Heart right ventricle (tissue), 16 donors: ENCODE measurements around the gene ITLN2. TPM values are rescaled to one million over a fixed set of nuclear protein-coding genes. Genes with fewer than 3 reads are reported as not detected.
"Not testable (repeated sequence)": the region's sequence is repeated elsewhere in the genome, so short reads cannot be mapped to it uniquely, and the experiment has no call there.

Experiments used
- ATAC-seq, 8 donors: fragments of 200-7000 bp; cut with Tn5 transposase; one replicate each; pipeline ENCODE4 v1.9.1; 2020; ENCODE audit warnings: mild to moderate bottlenecking in 8 of 8, moderate library complexity in 8 of 8, moderate number of reproducible peaks in 1 of 8
- DNase-seq, 2 donors: peaks; one replicate each; pipeline ENCODE4 v3.0.0-alpha.2; 2020
- H3K27ac ChIP-seq, 10 donors: fragments of 200-600 bp; sonication (generic) in 2 of 10; one replicate each; pipeline versions ENCODE4 v1.5.0 to v1.8.0; 2020 to 2022; ENCODE audit warnings: mild to moderate bottlenecking in 3 of 10
- H3K27me3 ChIP-seq, 7 donors: fragments of 200-600 bp; one replicate each; pipeline ENCODE4 v1.8.0; 2021 to 2022; ENCODE audit warnings: mild to moderate bottlenecking in 2 of 7
- H3K36me3 ChIP-seq, 9 donors: fragments of 200-600 bp; sonication (generic) in 1 of 9; one replicate each; pipeline versions ENCODE4 v1.5.0 to v1.8.0; 2020 to 2022; ENCODE audit warnings: mild to moderate bottlenecking in 2 of 9
- H3K4me1 ChIP-seq, 9 donors: fragments of 200-600 bp; sonication (generic) in 1 of 9; one replicate each; pipeline versions ENCODE4 v1.5.0 to v1.8.0; 2020 to 2022; ENCODE audit warnings: mild to moderate bottlenecking in 4 of 9
- H3K4me3 ChIP-seq, 10 donors: fragments of 200-600 bp; sonication (generic) in 2 of 10; one replicate each; pipeline versions ENCODE4 v1.5.0 to v1.8.0; 2020 to 2022; ENCODE audit warnings: mild to moderate bottlenecking in 7 of 10, moderate library complexity in 2 of 10
- H3K9me3 ChIP-seq, 11 donors: fragments of 200-600 bp in 10 of 11; sonication (generic) in 2 of 11; one replicate each; pipeline versions ENCODE4 v1.5.0 to v1.8.0; 2013 to 2022; ENCODE audit warnings: mild to moderate bottlenecking in 2 of 11, control low read depth in 1 of 11, moderate library complexity in 1 of 11
- WGBS, 2 donors: extraction: QIAGEN DNeasy Blood & Tissue Kit; methylation state at CpG; one replicate each; pipeline ENCODE4 v1.1.7; 2013; ENCODE audit warnings: inconsistent platforms in 1 of 2; 5-methylcytosine and 5-hydroxymethylcytosine counted together
- intact Hi-C, 10 donors: fragments of 100-400 bp; cut with DNase I; formaldehyde crosslinking; loops; one replicate each; pipeline versions ENCODE4 v1.11.1 to v1.14.2; 2022
- polyA plus RNA-seq, 2 donors: library from polyadenylated mRNA; stranded (reverse); fragments of 200-250 nt; gene quantifications; one replicate each; pipeline ENCODE4 v1.2.3, GENCODE V29; 2013
- total RNA-seq, 10 donors: library from RNA; stranded (reverse); fragmentation: NEBNext Ultra II Directional in 3 of 10; extraction: Animal tissue kit (Norgen Biotek cat#: 25700) in 3 of 10; gene quantifications; one replicate each; pipeline versions ENCODE4 v1.2.1 to v1.2.4, GENCODE V29; 2021 to 2023
- TF ChIP-seq, protein P1 (sequence below), 9 donors: fragments of 200-600 bp; sonication (generic) in 2 of 9; IDR thresholded peaks; one replicate each; pipeline versions ENCODE4 v1.5.0 to v1.8.0; 2021 to 2022; ENCODE audit warnings: antibody characterized with exemption in 9 of 9, mild to moderate bottlenecking in 5 of 9, moderate library complexity in 1 of 9
- donor health status: Arrhythmogenic right ventricular cardiomyopathy.
- donor health status: ischemic (EF 13 %, LVEDD 7.1; RV severe dilation, severe dysfunction).
- donor health status: healthy with polysubstance abuse.
- donor health status: DM: no; HTN: yes; CAD: no.
- donor health status: DM: no; HTN: no; CAD: no.
- donor health status: ischemic (EF 25% LVEDD 6.9; RV normal size, moderate dysfunction).
- donor health status: ischemic (EF 25% LVEDD 5.7; RV mildly dilated, moderate dysfunction).
- donor health status: healthy.
- donor health status: DM: yes; HTN: yes; CAD: no.
- donor health status: Ischemic cardiomyopathy.
- donor health status: ischemic (EF 35%, LVEDD 5.7; RV mildly dilated, moderate dysfunction).
- donor health status: nonischemic (EF 11% LVEDD 7.7; RV severe dilation, severe dysfunction).
- donor health status: DM: yes; HTN: yes; CAD: no.
- donor health status: PGD.
- donor health status: ischemic (EF 29% LVEDD 5.4; RV normal size, mild dysfunction).
- donor health status: nonischemic (EF 23%, LVEDD 6.1; RV moderate dilation, normal function).

Gene ITLN2
- total and polyA plus RNA-seq, 12 donors = 0.22 TPM; not detected in 11

- DNase-seq (no peak), ATAC-seq (no peak)
- intact Hi-C loops = no loop called here
- Histone ChIP-seq H3K9me3 (peaks cover 0 to 20% (median 0%) of the 10 kb centered on the region in 11 donors), H3K4me3 (no peak overlapping the region), H3K36me3 (no peaks in the 10 kb centered on the region), H3K27me3 (no peaks in the 10 kb centered on the region), H3K4me1 (no peaks in the 10 kb centered on the region), H3K27ac (no peak overlapping the region)
- TF ChIP-seq, protein P1, sequence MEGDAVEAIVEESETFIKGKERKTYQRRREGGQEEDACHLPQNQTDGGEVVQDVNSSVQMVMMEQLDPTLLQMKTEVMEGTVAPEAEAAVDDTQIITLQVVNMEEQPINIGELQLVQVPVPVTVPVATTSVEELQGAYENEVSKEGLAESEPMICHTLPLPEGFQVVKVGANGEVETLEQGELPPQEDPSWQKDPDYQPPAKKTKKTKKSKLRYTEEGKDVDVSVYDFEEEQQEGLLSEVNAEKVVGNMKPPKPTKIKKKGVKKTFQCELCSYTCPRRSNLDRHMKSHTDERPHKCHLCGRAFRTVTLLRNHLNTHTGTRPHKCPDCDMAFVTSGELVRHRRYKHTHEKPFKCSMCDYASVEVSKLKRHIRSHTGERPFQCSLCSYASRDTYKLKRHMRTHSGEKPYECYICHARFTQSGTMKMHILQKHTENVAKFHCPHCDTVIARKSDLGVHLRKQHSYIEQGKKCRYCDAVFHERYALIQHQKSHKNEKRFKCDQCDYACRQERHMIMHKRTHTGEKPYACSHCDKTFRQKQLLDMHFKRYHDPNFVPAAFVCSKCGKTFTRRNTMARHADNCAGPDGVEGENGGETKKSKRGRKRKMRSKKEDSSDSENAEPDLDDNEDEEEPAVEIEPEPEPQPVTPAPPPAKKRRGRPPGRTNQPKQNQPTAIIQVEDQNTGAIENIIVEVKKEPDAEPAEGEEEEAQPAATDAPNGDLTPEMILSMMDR (IDR thresholded peaks at IDR 0.05) = no peak
- 91 to 92% methylated on average over 7 of the region's 7 CpGs for WGBS, 2 donors
Observed at GRCh38 chr1:160924791-160925651, 29.6 kb downstream of the ITLN2 start.

DNA sequence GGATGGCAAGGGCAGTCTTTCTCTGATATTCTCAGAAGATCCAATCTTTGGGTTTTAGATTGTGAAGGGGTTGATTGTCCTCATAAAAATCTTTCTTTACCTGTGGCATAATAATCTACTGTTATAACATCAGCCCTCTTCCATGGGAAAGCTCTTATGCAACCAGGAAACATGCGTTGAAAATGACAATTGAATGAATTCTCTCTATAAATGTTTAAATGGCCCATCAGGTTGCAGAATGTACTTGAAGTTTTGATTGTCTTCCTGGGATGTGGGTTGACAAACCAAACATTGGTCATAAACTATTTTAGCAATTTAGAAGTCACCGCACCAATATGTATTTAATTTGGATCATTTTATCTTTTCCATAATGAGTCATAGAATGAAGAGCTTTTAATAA lies 37.9 kb downstream of the ITLN2 start:
- no peak for DNase-seq
- no peak for ATAC-seq

DNA sequence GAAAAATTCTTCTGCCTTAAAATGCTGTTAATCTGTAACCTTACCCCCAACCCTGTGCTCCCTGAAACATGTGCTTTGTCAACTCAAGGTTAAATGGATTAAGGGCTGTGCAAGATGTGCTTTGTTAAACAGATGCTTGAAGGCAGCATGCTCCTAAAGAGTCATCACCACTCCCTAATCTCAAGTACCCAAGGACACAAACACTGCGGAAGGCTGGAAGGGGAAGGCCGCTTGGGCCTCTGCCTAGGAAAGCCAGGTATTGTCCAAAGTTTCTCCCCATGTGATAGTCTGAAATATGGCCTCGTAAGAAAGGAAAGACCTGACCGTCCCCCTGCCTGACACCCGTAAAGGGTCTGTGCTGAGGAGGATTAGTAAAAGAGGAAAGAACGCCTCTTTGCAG lies 41.4 kb downstream of the ITLN2 start:
- H3K4me3 ChIP-seq, H3K27ac ChIP-seq, H3K9me3 ChIP-seq, intact Hi-C loops, H3K36me3 ChIP-seq, DNase-seq, ATAC-seq: not testable (repeated sequence)
- Histone ChIP-seq H3K4me1 (peaks cover 0 to 20% (median 6%) of the 10 kb centered on the region in 9 donors), H3K27me3 (peaks cover 0 to 13% (median 0%) of the 10 kb centered on the region in 7 donors)
- 70 to 81% methylated on average over 6 of the region's 6 CpGs for WGBS, 2 donors

More for the DNA sequence above, 37.9 kb downstream of the ITLN2 start:
- Histone ChIP-seq H3K4me1 (peaks cover 0 to 5% (median 0%) of the 10 kb centered on the region in 9 donors), H3K36me3 (no peaks in the 10 kb centered on the region), H3K27me3 (peaks cover 0 to 13% (median 0%) of the 10 kb centered on the region in 7 donors), H3K27ac (no peak overlapping the region), H3K9me3 (no peaks in the 10 kb centered on the region), H3K4me3 (no peak overlapping the region)
- intact Hi-C loops = no loop called here
- TF ChIP-seq, protein P1 (IDR thresholded peaks at IDR 0.05) = no peak
- 92 to 95% methylated on average over 2 of the region's 2 CpGs for WGBS, 2 donors

DNA sequence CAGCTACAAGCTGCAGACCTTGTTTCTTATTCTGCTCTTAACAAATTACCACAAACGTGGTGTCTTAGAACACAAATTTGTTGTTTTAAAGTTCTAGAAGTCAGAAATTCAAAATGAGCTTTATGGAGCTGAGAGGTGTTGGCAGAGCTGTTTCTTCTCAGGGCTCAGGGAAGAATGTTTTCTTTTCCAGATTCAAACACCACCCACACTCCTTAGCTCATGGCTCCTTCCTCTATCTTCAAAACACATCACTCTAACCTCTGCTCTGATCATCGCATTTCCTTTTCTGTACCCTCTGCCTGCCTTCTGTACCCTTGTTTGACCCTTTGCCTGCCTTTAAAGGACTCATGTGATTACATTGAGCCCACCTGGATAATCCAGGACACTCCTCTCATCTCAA lies 42.7 kb downstream of the ITLN2 start:
- DNase-seq (no peak), ATAC-seq (no peak)

More for the DNA sequence above, 42.7 kb downstream of the ITLN2 start:
- 37 to 43% methylated on average over 2 of the region's 2 CpGs for WGBS, 2 donors
- TF ChIP-seq, protein P1 (IDR thresholded peaks at IDR 0.05) = no peak
- Histone ChIP-seq H3K4me3 (no peak overlapping the region), H3K27ac (no peak overlapping the region), H3K4me1 (peaks cover 0 to 29% (median 7%) of the 10 kb centered on the region in 9 donors), H3K36me3 (no peaks in the 10 kb centered on the region), H3K9me3 (no peaks in the 10 kb centered on the region), H3K27me3 (peaks cover 0 to 13% (median 0%) of the 10 kb centered on the region in 7 donors)
- intact Hi-C loops = no loop called here
